Activated CD8-positive, alpha-beta memory T cell treated with anti-CD3 and anti-CD28 coated beads for 48 hours (primary cell): ENCODE measurements around the gene NLRC4.
"Not testable (repeated sequence)": the region's sequence is repeated elsewhere in the genome, so short reads cannot be mapped to it uniquely, and the experiment has no call there.

Source experiments
- DNase-seq, 3 experiments: peaks; one replicate each; pipeline ENCODE4 v3.0.0-alpha.2; 2020; ENCODE audit warnings: low read depth in 2 of 3, low spot score in 2 of 3

The NLRC4 gene

GRCh38 chr2:32246911-32247310 lies 17.8 kb downstream of the NLRC4 start:
- DNase-seq: no peak

- DNase-seq: no peak
Measured at GRCh38 chr2:32242331-32242730, 22.4 kb downstream of the NLRC4 start.

- DNase-seq: no peak
Measured at GRCh38 chr2:32237996-32238395, 26.7 kb downstream of the NLRC4 start.

GRCh38 chr2:32237488-32237887 lies 27.2 kb downstream of the NLRC4 start:
- DNase-seq: no peak

- no peak for DNase-seq
Measured at GRCh38 chr2:32235315-32235714, 29.4 kb downstream of the NLRC4 start.

- no peak for DNase-seq
Measured at GRCh38 chr2:32231959-32232358, 32.7 kb downstream of the NLRC4 start.

DNA sequence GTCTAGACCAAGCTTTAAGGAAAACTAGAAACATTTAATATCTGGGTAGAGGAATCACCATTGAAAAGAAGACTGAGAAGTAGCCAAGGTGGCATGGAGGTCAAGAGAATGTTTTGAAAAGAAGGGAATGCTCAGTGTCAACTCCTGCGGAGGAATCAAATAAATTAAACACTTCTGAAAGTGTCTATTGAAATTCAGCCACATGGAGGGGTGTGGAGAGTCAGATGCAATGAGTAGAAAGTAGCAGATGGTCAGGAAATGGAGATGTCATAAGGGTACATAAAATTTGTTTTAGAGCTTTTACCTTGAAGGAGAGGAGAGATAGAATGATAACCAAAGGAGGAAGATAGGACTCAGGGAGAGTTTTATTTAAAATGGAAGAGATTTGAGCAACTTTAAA lies 35.1 kb downstream of the NLRC4 start:
- DNase-seq: no peak

- no peak for DNase-seq
Measured at GRCh38 chr2:32228181-32228580, 36.5 kb downstream of the NLRC4 start.

DNA sequence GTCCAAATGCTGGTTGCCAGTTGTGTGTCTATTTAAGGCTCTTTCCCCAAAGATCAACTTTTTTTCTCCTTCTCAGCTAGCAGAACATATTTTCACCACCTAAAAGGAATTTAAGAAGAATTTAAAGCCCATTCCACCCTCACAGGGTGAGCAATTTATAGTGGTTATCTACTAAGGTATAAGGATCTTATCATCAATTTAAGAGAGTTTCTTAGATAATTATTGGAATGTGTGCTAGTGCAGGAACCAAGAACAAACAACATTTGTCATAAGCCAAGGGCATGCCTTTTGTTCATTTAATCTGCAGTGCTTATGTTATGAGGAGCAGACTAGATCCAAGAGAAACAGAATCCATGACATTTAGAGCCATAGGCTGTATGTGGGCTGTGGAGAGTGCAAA lies 37.2 kb downstream of the NLRC4 start:
- no peak for DNase-seq

- DNase-seq: no peak
Measured at GRCh38 chr2:32222966-32223365, 41.7 kb downstream of the NLRC4 start.

DNA sequence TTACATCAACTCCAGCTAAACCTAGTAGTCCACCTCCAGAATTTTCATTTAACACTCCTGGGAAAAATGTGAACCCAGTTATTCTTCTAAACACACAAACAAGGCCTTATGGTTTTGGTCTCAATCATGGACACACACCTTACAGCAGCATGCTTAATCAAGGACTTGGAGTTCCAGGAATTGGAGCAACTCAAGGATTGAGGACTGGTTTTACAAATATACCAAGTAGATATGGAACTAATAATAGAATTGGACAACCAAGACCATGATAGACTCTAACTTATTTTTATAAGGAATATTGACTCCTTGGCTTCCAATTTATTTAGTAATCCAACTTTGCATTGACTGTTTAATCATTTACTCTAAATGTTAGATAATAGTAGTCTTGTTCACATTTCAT lies 44.2 kb downstream of the NLRC4 start:
- no peak for DNase-seq

DNA sequence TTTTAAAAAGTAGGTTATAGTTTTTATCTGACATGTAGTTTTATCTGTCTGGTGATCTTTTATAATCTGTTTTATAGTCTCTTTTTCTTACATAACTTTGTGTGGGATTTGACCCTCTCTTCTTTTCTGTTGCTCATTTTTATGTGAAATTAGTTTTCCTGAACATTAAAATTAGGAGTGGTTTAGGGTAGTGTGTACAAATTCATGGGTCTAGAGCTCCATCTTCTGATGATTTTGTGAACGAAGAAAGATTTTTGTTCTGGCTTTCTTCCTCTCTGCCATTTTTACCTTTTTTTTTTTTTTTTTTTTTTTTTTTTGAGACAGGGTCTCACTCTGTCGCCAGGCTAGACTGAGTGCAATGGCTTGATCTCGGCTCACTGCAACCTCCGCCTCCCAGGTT lies 52.4 kb downstream of the NLRC4 start:
- no peak for DNase-seq

DNA sequence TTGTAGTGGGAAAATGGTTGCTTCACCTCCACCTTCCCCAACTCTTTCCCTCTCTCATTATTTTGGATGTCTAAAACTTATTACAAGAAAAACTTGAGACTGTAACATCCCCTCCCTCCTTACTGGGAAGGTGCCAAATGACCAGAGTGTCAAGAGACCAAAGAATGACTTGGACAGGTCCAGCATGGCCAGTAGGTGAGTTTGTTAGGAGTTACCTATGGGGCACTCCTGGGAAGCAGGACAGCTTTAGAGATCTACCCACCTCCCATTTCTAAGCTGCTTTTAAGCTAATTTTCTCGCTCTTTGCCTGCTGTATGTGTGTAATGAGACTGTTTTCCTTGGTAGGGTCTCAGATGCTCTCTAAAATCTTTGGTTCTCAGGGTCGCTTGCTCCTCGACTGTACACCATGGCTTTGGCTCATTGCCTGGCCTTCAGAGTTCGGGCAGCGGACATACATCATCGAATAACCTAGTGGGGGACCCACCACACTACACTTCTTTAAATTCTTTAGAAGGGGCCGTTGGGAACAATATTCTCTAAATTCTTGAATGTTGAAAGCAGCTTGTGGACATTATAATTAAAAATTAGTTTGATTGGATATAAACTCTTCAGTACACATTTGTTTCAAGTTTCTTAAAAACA lies 53.8 kb downstream of the NLRC4 start:
- DNase-seq: no peak

DNA sequence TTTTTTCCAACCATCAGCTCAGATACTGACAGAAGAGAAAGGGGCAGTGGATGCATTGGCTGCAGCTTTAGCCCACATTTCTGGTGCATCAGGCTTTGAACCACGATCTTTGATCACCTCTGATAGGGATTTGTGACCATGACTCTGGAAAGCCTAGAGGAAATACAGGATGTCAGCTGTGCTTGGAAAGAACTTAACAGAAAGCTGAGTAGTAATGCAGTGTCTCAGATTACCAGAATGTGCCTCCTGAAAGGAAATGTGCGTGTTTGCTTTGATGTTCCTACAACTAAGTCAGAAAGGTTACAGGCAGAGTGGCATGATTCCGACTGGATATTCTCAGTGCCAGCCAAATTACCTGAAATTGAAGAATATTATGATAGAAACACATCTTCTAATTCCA lies 61.3 kb downstream of the NLRC4 start:
- not testable (repeated sequence) for DNase-seq

GRCh38 chr2:32200814-32201213 lies 63.9 kb downstream of the NLRC4 start:
- DNase-seq: no peak

DNA sequence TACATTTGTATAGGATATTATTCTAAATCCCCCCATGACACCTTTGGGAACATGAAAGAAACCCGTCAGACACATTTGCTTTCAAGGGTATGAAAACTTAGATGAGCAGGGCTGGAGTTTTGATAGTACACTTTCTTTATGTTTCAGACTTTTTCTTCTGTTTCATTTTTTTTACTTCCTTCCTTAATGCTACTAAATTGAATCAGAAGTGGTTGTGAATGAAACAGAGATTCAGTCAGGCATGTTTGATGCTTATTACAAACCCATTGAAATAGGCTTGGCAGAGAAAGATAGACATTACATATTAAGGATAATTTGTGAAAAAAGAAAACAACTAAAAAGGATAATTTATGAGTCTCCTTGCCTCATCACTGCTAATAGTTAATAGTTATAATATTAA lies 72.3 kb downstream of the NLRC4 start:
- no peak for DNase-seq

DNA sequence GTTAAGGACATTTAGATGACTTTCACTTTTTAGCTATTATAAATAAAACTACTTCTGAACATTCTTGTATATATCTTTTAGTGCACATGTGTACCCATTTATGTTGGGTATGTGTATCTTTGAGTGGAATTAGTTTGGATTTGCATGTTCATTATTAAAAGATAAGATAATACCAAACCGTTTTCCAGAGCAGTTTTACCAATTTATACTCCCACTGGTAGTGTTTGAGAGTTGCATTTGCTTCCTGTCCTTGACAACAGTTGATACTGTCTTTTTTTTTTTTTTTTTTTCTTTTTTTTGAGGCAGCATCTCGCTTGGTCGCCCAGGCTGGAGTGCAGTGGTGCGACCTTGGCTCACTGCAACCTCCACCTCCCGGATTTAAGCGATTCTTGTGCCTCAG lies 75.7 kb downstream of the NLRC4 start:
- DNase-seq: no peak

DNA sequence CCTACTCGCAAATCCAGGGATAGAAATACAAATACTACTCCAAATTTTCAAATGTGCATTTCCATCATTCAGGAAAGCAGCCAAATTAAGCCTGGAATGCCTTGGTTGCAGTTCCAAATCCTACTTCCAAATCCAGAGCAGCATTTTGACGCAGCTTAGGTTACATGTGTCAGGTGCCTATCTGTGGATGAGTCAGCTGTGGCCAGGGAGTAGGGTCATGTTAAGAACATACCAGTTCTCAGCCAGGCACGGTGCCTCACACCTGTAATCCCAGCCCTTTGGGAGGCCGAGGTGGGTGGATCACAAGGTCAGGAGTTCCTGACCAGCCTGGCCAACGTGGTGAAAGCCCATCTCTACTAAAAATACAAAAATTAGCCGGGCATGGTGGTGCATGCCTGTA lies 82.0 kb downstream of the NLRC4 start:
- DNase-seq: no peak
